ENCODE data around the gene TLR2.

DNA sequence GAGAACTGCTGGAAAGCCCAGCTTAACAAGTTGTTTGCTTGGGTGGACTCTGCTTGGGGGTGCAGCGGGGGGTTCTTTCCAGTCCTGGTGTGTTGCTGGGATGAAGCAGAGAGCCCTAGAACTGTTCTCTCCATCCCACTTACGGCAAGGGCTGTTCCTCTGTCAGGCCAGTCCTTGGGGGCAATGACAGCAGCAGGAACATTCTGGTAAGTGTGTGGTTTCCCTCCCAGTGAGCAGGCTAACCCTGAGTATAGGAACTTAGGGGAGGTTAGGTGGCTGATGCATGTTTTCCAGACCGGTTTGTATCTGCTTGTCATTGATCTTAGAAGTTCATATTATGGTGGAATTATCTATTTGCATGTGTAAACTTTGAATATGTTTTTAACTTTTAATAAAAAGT, 46.9 kb upstream of the TLR2 start:
- TF ChIP-seq GATA2 (IDR thresholded peaks at IDR 0.05; ENCODE audit: low read depth, low read length) (no peak), GATA3 (IDR thresholded peaks at IDR 0.05; ENCODE audit: low read depth, low read length) (no peak)
